K562 (cell line): Measurements from ENCODE around the gene PHF1. TPM values are rescaled to one million over a fixed set of nuclear protein-coding genes. Genes with fewer than 3 reads are reported as not detected.

ENCODE experiments used
- ARNT ChIP-seq, 2 experiments: fragments of 450-650 bp; IDR thresholded peaks; 2 replicates each; pipeline ENCODE4 v1.6.1; 2016; ENCODE audit warnings: mild to moderate bottlenecking in 1 of 2
- CEBPZ ChIP-seq: fragments of 150-350 bp; IDR thresholded peaks from 2 replicates; pipeline ENCODE4 v1.6.1; 2014; ENCODE audit warnings: low read depth, mild to moderate bottlenecking, low read length, borderline replicate concordance
- CHCHD3 ChIP-seq: fragments of 250-450 bp; sonication (Bioruptor Pico); IDR thresholded peaks from 2 replicates; pipeline ENCODE4 v2.1.2; 2022; ENCODE audit warnings: mild to moderate bottlenecking
- KLF13 ChIP-seq: fragments of 450-650 bp; IDR thresholded peaks from 2 replicates; pipeline ENCODE4 v1.6.1; 2016; ENCODE audit warnings: missing genetic modification characterization, low read depth, mild to moderate bottlenecking, missing compliant biosample characterization, moderate library complexity, borderline replicate concordance
- MLLT1 ChIP-seq, 2 experiments: fragments of 450-650 bp; IDR thresholded peaks; 2 replicates each; pipeline ENCODE4 v1.6.1; 2016
- NR2C1 ChIP-seq, 2 experiments: fragments of 450-650 bp; IDR thresholded peaks; 2 replicates each; pipeline ENCODE4 v1.6.1; 2017; ENCODE audit warnings: mild to moderate bottlenecking in 2 of 2, antibody characterized with exemption in 1 of 2, inconsistent platforms in 1 of 2, missing compliant biosample characterization in 1 of 2, missing genetic modification characterization in 1 of 2
- PCBP1 ChIP-seq: fragments of 200-400 bp; formaldehyde crosslinking; IDR thresholded peaks from 2 replicates; pipeline ENCODE4 v1.6.1; 2018; ENCODE audit warnings: mild to moderate bottlenecking, low read depth, low read length; ENCODE audit not compliant: poor library complexity, severe bottlenecking
- POLR2AphosphoS5 ChIP-seq: IDR thresholded peaks from 2 replicates; pipeline ENCODE4 v1.6.1; 2011; ENCODE audit warnings: mild to moderate bottlenecking, low read depth, low read length, moderate library complexity; ENCODE audit not compliant: control insufficient read depth, insufficient read depth
- PTRF ChIP-seq: fragments of 450-650 bp; IDR thresholded peaks from 2 replicates; pipeline ENCODE4 v1.6.1; 2016; ENCODE audit warnings: mild to moderate bottlenecking, missing genetic modification characterization, missing compliant biosample characterization
- U2AF2 ChIP-seq: fragments of 200-400 bp; formaldehyde crosslinking; optimal IDR thresholded peaks from 2 replicates; pipeline ENCODE3; 2017; ENCODE audit warnings: low read depth, mild to moderate bottlenecking, low read length
- XRCC3 ChIP-seq: fragments of 450-650 bp; IDR thresholded peaks from 2 replicates; pipeline ENCODE4 v1.6.1; 2017; ENCODE audit warnings: mild to moderate bottlenecking, moderate library complexity
- ZNF282 ChIP-seq: sonication (generic); formaldehyde crosslinking; IDR thresholded peaks from 2 replicates; pipeline ENCODE4 v1.8.1; 2023; ENCODE audit warnings: missing genetic modification reagents
- polyA plus RNA-seq, 8 experiments: library from polyadenylated mRNA; depleted of rRNA in 4 of 8; stranded (reverse) in 5 of 8; unstranded in 3 of 8; fragments of >200 nt; fragmentation: Nextera tagmentation in 2 of 8; fragmentation: Illumina TruSeq in 1 of 8; extraction: Ambion mirVana in 2 of 8; extraction: Trizol in 1 of 8; gene quantifications; 2 replicates each; pipeline versions ENCODE4 v1.2.1 to v1.2.3, GENCODE V29; 2011 to 2014; ENCODE audit warnings: inconsistent platforms in 1 of 8, missing spikeins in 1 of 8
- total RNA-seq, 7 experiments: library from RNA; depleted of rRNA in 6 of 7; stranded (reverse); fragments of >200 nt in 6 of 7; fragmentation: Illumina TruSeq in 2 of 7; extraction: Trizol in 2 of 7; gene quantifications; 2 replicates each; pipeline versions ENCODE4 v1.2.1 to v1.2.3, GENCODE V29; 2011 to 2021; ENCODE audit warnings: low replicate concordance in 1 of 7
- TF ChIP-seq, protein P1 (sequence below): IDR thresholded peaks from 2 replicates; pipeline ENCODE4 v1.6.1; 2012; ENCODE audit warnings: low read depth, low read length, improper control_type of control experiment, borderline replicate concordance

The PHF1 gene
- total and polyA plus RNA-seq, 9 of the 15 experiments (the other 6 are each of a cell fraction or from before 2014, with no cell fraction given): 3.7 to 64.2 (median 33.7) TPM

GRCh38 chr6:33410050-33410710, 634 bp upstream of the PHF1 start (continued):
- TF ChIP-seq MLLT1 (IDR thresholded peaks at IDR 0.05) (0 out of 4 replicates have a peak, but pooled peaks of 1 of the 2 experiments have one; percentile 21), CHCHD3 (CRISPR knock-in tag) (no peak), PTRF (tag) (no peak), XRCC3 (no peak), CEBPZ (no peak), PCBP1 (no peak), ARNT (IDR thresholded peaks at IDR 0.05) (no peak), ZNF282 (CRISPR knock-in tag) (no peak), POLR2AphosphoS5 (peak; percentile 77), U2AF2 (no peak), KLF13 (tag) (peak; percentile 77), NR2C1 (IDR thresholded peaks at IDR 0.05) (no peak), NR2C1 (tag; IDR thresholded peaks at IDR 0.05) (0 out of 2 replicates have a peak, but pooled peaks have one; percentile 6)
- TF ChIP-seq, protein P1, sequence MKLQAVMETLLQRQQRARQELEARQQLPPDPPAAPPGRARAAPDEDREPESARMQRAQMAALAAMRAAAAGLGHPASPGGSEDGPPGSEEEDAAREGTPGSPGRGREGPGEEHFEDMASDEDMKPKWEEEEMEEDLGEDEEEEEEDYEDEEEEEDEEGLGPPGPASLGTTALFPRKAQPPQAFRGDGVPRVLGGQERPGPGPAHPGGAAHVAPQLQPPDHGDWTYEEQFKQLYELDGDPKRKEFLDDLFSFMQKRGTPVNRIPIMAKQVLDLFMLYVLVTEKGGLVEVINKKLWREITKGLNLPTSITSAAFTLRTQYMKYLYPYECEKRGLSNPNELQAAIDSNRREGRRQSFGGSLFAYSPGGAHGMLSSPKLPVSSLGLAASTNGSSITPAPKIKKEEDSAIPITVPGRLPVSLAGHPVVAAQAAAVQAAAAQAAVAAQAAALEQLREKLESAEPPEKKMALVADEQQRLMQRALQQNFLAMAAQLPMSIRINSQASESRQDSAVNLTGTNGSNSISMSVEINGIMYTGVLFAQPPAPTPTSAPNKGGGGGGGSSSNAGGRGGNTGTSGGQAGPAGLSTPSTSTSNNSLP: no peak
